Fibroblast of skin of right biceps (primary cell): ENCODE data around the gene GNAQ.

Experiments
- DNase-seq: peaks from one replicate; pipeline ENCODE4 v3.0.0-alpha.2; 2013

The GNAQ gene

GRCh38 chr9:78030553-78031443 is 813 bp downstream of the GNAQ start:
- peak; percentile 63 for DNase-seq

- no peak for DNase-seq
Observed at GRCh38 chr9:78030296-78030552, 1.4 kb downstream of the GNAQ start.

GRCh38 chr9:78029551-78030295 is 1.9 kb downstream of the GNAQ start:
- peak; percentile 18 for DNase-seq

- no peak for DNase-seq
Observed at GRCh38 chr9:78028926-78029325, 2.7 kb downstream of the GNAQ start.

GRCh38 chr9:78026947-78027346 is 4.7 kb downstream of the GNAQ start:
- DNase-seq: peak; percentile 63

- peak; percentile 13 for DNase-seq
Observed at GRCh38 chr9:78026416-78026815, 5.2 kb downstream of the GNAQ start.

- no peak for DNase-seq
Observed at GRCh38 chr9:78025186-78025585, 6.4 kb downstream of the GNAQ start.

GRCh38 chr9:78023003-78023741 is 8.4 kb downstream of the GNAQ start:
- DNase-seq: peak; percentile 49

- no peak for DNase-seq
Observed at GRCh38 chr9:78021697-78022096, 9.9 kb downstream of the GNAQ start.

GRCh38 chr9:78017190-78017693 is 14.4 kb downstream of the GNAQ start:
- DNase-seq: no peak

GRCh38 chr9:78015241-78015640 is 16.4 kb downstream of the GNAQ start:
- no peak for DNase-seq

- DNase-seq: peak; percentile 76
Observed at GRCh38 chr9:78014776-78015175, 16.8 kb downstream of the GNAQ start.

- DNase-seq: peak; percentile 48
Observed at GRCh38 chr9:78013934-78014333, 17.7 kb downstream of the GNAQ start.

GRCh38 chr9:78011049-78011448 is 20.6 kb downstream of the GNAQ start:
- DNase-seq: peak; percentile 32

GRCh38 chr9:78010445-78010844 is 21.2 kb downstream of the GNAQ start:
- DNase-seq: no peak

GRCh38 chr9:78009186-78009585 is 22.4 kb downstream of the GNAQ start:
- no peak for DNase-seq

- no peak for DNase-seq
Observed at GRCh38 chr9:78006734-78007133, 24.9 kb downstream of the GNAQ start.

GRCh38 chr9:78005231-78006002 is 26.2 kb downstream of the GNAQ start:
- DNase-seq: no peak

- DNase-seq: no peak
Observed at GRCh38 chr9:78004478-78005229, 27.0 kb downstream of the GNAQ start.

GRCh38 chr9:78003730-78004129 is 27.9 kb downstream of the GNAQ start:
- DNase-seq: no peak

- peak; percentile 65 for DNase-seq
Observed at GRCh38 chr9:78001946-78002731, 29.5 kb downstream of the GNAQ start.
